Endodermal cell (in vitro differentiated cells): Measurements from ENCODE around the gene KCNQ2. TPM values are rescaled to one million over a fixed set of nuclear protein-coding genes. Genes with fewer than 3 reads are reported as not detected.

ENCODE experiments used
- DNase-seq: peaks from one replicate; pipeline ENCODE4 v3.0.0-alpha.2; 2017
- H3K27ac ChIP-seq: 2 replicates; pipeline ENCODE4 v1.5.1; 2013; ENCODE audit warnings: mild to moderate bottlenecking, low read depth, low read length, moderate library complexity
- H3K27me3 ChIP-seq: 2 replicates; pipeline ENCODE4 v1.6.1; 2013; ENCODE audit warnings: mild to moderate bottlenecking, low read length, moderate library complexity; ENCODE audit not compliant: insufficient read depth, control insufficient read depth, poor library complexity, severe bottlenecking
- H3K36me3 ChIP-seq: 2 replicates; pipeline ENCODE4 v1.7.0; 2013; ENCODE audit warnings: mild to moderate bottlenecking, low read length, moderate library complexity; ENCODE audit not compliant: control insufficient read depth, insufficient read depth
- H3K4me1 ChIP-seq: one replicate; pipeline ENCODE4 v1.7.0; 2013; ENCODE audit warnings: low read length; ENCODE audit not compliant: control insufficient read depth, insufficient read depth
- H3K4me3 ChIP-seq: 2 replicates; pipeline ENCODE4 v1.5.1; 2013; ENCODE audit warnings: mild to moderate bottlenecking, low read length, moderate library complexity
- H3K9ac ChIP-seq: 2 replicates; pipeline ENCODE4 v1.6.1; 2013; ENCODE audit warnings: mild to moderate bottlenecking, low read length, moderate library complexity; ENCODE audit not compliant: poor library complexity, severe bottlenecking; ENCODE audit errors: extremely low read depth
- H3K9me3 ChIP-seq: 2 replicates; pipeline ENCODE4 v1.6.1; 2013; ENCODE audit warnings: mild to moderate bottlenecking, low read length, moderate library complexity; ENCODE audit not compliant: control insufficient read depth
- H3K27ac Mint-ChIP-seq: 2 replicates; pipeline ENCODE4 v1.8.0; 2020; ENCODE audit warnings: mixed read lengths
- H3K27me3 Mint-ChIP-seq: 2 replicates; pipeline ENCODE4 v1.8.0; 2021; ENCODE audit warnings: mild to moderate bottlenecking, mixed read lengths; ENCODE audit not compliant: insufficient read depth
- H3K36me3 Mint-ChIP-seq: 2 replicates; pipeline ENCODE4 v1.8.0; 2020; ENCODE audit warnings: low read depth, mixed read lengths
- H3K4me1 Mint-ChIP-seq: 2 replicates; pipeline ENCODE4 v1.8.0; 2020; ENCODE audit warnings: mixed read lengths
- H3K4me3 Mint-ChIP-seq: 2 replicates; pipeline ENCODE4 v1.8.0; 2020; ENCODE audit warnings: mild to moderate bottlenecking, moderate library complexity, mixed read lengths
- H3K9me3 Mint-ChIP-seq: 2 replicates; pipeline ENCODE4 v1.8.0; 2020; ENCODE audit warnings: mild to moderate bottlenecking, mixed read lengths
- CTCF ChIP-seq: fragments of 200-600 bp; sonication (generic); conservative IDR thresholded peaks from 2 replicates; pipeline ENCODE4 v1.5.0; 2021; ENCODE audit warnings: antibody characterized with exemption, mild to moderate bottlenecking
- WGBS, 2 experiments: methylation state at CpG; one replicate each; pipeline versions ENCODE4 v1.1.5 to v1.1.7; 2013; ENCODE audit warnings: missing lambda C conversion rate in 2 of 2, mixed read lengths in 1 of 2; ENCODE audit not compliant: insufficient coverage in 1 of 2, insufficient read length in 1 of 2; 5-methylcytosine and 5-hydroxymethylcytosine counted together
- total RNA-seq, 2 donors: library from RNA; stranded (reverse); fragmentation: NEBNext Ultra II Directional in 1 of 2; extraction: Animal tissue kit (Norgen Biotek cat#: 25700) in 1 of 2; gene quantifications; 2 replicates in 1 of 2; 3 replicates in 1 of 2; pipeline ENCODE4 v1.2.1, GENCODE V29; 2021

The KCNQ2 gene
- total RNA-seq, 2 donors from 2014 or later = 36.4 to 62.8 TPM

- Histone ChIP-seq H3K4me3 (no peak overlapping the region), H3K4me1 (no peaks in the 10 kb centered on the region), H3K27me3 (peaks cover 28% of the 10 kb centered on the region), H3K36me3 (no peaks in the 10 kb centered on the region), H3K9me3 (no peaks in the 10 kb centered on the region), H3K27ac (no peak overlapping the region), H3K9ac (no peak overlapping the region)
- H3K27ac Mint-ChIP-seq = no peak overlapping the region
- no peaks in the 10 kb centered on the region for H3K36me3 Mint-ChIP-seq
- no peak for DNase-seq
- 86% methylated on average over 17 of the region's 17 CpGs for WGBS, 2 experiments
- no peaks in the 10 kb centered on the region for H3K9me3 Mint-ChIP-seq
- peaks cover 26% of the 10 kb centered on the region for H3K27me3 Mint-ChIP-seq
- no peak overlapping the region for H3K4me3 Mint-ChIP-seq
- no peak for TF ChIP-seq CTCF
- no peaks in the 10 kb centered on the region for H3K4me1 Mint-ChIP-seq
Observed at GRCh38 chr20:63477944-63478343, 5.5 kb upstream of the KCNQ2 start.

GRCh38 chr20:63477061-63477616, 4.7 kb upstream of the KCNQ2 start:
- Mint-ChIP-seq H3K27me3 (peaks cover 26% of the 10 kb centered on the region), H3K9me3 (no peaks in the 10 kb centered on the region), H3K36me3 (no peaks in the 10 kb centered on the region), H3K4me1 (no peaks in the 10 kb centered on the region), H3K27ac (no peak overlapping the region), H3K4me3 (no peak overlapping the region)
- Histone ChIP-seq H3K27ac (no peak overlapping the region), H3K9ac (no peak overlapping the region), H3K36me3 (no peaks in the 10 kb centered on the region), H3K4me1 (no peaks in the 10 kb centered on the region), H3K9me3 (no peaks in the 10 kb centered on the region), H3K27me3 (peaks cover 28% of the 10 kb centered on the region), H3K4me3 (no peak overlapping the region)
- TF ChIP-seq CTCF = peak; percentile 27
- WGBS, 2 experiments = 79 to 80% methylated on average over 15 to 21 of the region's 21 CpGs
- DNase-seq = no peak

GRCh38 chr20:63475209-63475608, 2.8 kb upstream of the KCNQ2 start:
- H3K9me3 Mint-ChIP-seq = no peaks in the 10 kb centered on the region
- H3K36me3 Mint-ChIP-seq = no peaks in the 10 kb centered on the region
- WGBS, 2 experiments = 19 to 25% methylated on average over 11 to 16 of the region's 16 CpGs
- peaks cover 28% of the 10 kb centered on the region for H3K27me3 ChIP-seq
- H3K36me3 ChIP-seq = no peaks in the 10 kb centered on the region
- no peak overlapping the region for H3K27ac Mint-ChIP-seq
- peaks cover 31% of the 10 kb centered on the region for H3K27me3 Mint-ChIP-seq
- TF ChIP-seq CTCF = no peak
- no peak overlapping the region for H3K27ac ChIP-seq
- H3K4me1 ChIP-seq = no peaks in the 10 kb centered on the region
- H3K9ac ChIP-seq = no peak overlapping the region
- H3K4me3 ChIP-seq = no peak overlapping the region
- H3K4me1 Mint-ChIP-seq = no peaks in the 10 kb centered on the region
- H3K4me3 Mint-ChIP-seq = no peak overlapping the region
- H3K9me3 ChIP-seq = no peaks in the 10 kb centered on the region
- peak; percentile 87 for DNase-seq
